ENCODE measurements around the gene UBE2C.
"Not testable (repeated sequence)": the region's sequence is repeated elsewhere in the genome, so short reads cannot be mapped to it uniquely, and the experiment has no call there.

UBE2C gene

DNA sequence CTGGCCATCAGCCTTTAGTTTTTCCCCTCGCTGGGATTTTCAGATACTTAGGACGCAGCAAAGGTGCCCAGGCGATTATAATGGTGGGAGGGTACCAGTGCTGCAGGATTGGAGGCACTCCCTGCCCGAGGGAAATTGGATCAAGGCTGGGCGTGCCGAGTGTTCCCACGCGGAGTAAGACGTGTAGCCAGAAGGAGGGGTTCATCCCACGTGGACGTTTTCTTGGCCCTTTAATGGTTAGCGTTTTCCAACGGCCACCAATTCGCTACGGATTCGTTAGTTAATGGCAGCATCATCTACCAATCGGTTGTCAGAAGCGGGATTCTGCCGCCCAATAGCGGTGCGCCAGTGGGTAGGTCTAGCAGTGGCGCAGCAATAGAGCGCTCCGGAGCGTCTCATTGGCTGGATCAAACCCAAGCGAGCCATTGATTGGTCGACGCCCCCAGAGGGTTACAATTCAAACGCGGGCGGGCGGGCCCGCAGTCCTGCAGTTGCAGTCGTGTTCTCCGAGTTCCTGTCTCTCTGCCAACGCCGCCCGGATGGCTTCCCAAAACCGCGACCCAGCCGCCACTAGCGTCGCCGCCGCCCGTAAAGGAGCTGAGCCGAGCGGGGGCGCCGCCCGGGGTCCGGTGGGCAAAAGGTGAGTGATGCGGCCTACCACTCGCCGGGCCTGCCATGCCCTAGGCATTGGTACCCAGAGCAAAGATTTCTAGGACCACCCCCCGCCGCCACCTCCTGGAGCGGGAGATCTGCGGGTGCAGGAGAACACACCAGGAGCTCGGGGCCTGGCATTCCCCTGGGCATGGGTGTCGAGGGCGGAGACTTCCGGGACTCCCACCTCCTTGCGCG, at the start of gene UBE2C:
TSS of gene UBE2C (plus strand) at position 488 of the 849 bp plus-strand sequence. CDS start at position 540, 52 bp downstream.
- peak; percentile 89 for DNase-seq

DNA sequence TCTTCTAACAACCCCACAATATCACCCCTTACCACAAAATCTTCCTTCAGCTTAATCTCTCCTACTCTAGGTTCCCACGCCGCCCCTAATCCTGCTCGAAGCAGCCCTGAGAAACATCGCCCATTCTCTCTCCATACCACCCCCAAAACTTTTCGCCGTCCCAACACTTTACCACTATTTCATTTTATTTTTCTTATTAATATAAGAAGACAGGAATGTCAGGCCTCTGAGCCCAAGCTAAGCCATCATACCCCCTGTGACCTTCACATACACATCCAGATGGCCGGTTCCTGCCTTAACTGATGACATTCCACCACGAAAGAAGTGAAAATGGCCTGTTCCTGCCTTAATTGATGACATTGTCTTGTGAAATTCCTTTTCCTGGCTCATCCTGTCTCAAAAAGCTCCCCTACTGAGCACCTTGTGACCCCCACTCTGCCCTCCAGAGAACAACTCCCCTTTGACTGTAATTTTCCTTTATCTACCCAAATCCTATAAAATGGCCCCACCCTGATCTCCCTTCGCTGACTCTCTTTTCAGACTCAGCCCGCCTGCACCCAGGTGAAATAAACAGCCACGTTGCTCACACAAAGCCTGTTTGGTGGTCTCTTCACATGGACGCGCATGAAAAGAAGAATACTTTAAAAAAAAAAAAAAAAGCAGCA, 47.7 kb upstream of the UBE2C start:
- not testable (repeated sequence) for DNase-seq

- no peak for DNase-seq
Observed at GRCh38 chr20:45765307-45765875, 47.1 kb upstream of the UBE2C start.

GRCh38 chr20:45765980-45766379, 46.5 kb upstream of the UBE2C start:
- no peak for DNase-seq

DNA sequence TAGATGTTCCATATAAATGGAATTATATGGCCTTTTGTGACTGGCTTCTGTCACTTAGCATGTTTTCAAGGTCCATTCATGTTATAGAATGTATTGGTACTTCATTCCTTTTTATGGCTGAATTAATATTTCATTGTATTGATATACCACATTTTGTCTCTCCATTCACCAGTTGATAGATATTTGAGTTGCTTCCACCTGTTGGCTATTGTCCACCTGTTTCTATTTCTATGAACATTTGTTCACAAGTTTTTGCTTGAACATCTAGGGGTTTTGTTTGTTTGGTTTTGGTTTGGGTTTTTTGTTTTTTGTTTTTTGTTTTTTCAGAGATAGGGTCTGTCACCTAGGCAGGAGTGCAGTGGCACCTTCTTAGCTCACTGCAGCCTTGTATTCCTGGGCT, 44.0 kb upstream of the UBE2C start:
- no peak for DNase-seq

GRCh38 chr20:45771182-45771759, 41.2 kb upstream of the UBE2C start:
- DNase-seq, result peak; percentile 77

DNA sequence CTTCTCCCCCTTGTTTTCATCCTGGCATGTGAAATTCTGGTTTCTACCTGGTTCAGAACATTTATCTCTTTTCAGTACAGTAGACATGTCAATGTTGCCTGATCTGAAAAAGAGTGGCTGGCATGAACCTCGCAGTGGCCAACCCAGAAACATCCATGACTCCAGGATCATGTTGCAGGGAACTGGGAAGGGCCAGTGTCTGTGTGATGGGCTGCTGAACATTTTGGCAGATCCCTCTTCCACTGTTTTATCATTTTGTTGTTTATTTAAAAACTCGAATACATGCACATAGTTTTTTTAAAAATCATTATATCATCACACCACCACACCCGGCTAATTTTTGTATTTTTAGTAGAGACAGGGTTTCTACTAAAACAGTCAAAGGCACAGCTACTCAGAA, 39.8 kb upstream of the UBE2C start:
- no peak for DNase-seq

DNA sequence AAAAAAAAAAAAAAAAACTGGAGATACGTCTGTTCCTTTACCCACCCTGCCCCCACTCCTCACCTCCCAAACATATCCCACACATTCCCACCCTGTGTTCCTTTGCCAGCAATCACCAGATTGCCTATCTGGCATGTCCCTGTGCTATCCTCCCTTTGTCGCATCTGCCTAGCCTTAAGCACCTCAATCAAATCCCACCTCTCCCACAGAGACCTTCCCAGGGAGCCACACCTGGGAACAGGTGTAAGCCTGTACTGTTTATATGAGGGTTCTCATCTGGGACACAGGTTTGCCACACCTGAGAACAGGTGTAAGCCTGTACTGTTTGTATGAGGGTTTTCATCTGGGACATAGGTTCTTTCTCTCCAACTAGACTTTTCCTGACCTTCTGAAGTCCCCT, 37.5 kb upstream of the UBE2C start:
- DNase-seq, result no peak

- DNase-seq, result no peak
Observed at GRCh38 chr20:45775411-45775810, 37.0 kb upstream of the UBE2C start.

DNA sequence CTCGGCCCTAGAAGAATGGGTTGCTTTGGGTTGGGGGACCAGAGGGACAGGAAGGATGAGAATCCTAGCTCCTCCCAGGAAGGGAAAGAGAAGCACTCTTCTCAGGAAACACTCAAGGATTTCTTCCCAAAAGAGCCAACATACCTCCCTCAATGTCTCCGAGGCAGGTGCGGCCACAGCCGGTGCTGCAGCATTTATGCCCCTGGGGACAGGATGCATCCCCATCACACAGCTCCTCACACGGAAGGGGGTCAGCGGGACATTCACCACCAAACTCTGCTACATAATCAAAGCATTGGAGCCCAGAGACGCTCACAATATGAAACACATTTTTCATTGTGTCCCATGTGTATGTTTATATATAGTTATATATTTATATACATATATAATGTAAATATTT, 35.5 kb upstream of the UBE2C start:
- DNase-seq, result no peak

- DNase-seq, result no peak
Observed at GRCh38 chr20:45779011-45779915, 33.2 kb upstream of the UBE2C start.

DNA sequence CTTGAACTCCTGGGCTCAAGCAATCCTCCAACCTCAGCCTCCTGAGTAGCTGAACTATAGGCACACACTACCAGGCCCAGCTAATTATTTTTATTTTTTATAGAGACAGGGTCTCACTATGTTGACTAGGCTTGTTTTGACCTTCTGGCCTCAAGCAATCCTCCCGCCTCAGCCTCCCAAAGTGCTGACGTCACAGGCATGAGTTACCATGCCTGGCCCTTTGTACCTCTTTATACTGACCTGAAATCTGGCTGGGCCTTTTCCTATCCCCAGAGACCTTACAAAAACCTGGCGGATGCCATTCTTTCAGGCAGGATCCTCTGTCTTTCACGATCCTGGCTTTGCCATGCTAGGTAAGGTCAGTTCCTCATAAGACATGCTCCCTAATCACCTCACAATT, 32.3 kb upstream of the UBE2C start:
- no peak for DNase-seq

- no peak for DNase-seq
Observed at GRCh38 chr20:45781391-45781931, 31.0 kb upstream of the UBE2C start.

DNA sequence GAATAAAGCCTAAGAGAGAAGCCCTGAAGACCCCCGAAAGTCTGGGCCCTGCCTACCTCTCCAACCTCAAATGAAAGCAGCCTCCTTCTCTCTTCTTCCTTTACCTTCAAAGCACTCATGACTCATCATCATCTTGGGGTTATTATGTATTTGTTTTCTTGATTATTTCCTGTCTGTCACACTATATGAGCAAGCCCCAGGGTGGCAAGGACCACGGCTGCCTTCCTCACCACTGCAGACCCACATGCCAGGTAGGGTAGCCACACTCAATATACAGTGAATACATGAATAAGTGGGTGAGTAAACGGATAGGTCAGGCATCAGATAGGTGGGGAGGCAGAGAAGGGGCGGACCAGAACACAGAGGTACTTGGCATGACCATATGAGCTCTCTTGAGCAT, 29.6 kb upstream of the UBE2C start:
- no peak for DNase-seq

DNA sequence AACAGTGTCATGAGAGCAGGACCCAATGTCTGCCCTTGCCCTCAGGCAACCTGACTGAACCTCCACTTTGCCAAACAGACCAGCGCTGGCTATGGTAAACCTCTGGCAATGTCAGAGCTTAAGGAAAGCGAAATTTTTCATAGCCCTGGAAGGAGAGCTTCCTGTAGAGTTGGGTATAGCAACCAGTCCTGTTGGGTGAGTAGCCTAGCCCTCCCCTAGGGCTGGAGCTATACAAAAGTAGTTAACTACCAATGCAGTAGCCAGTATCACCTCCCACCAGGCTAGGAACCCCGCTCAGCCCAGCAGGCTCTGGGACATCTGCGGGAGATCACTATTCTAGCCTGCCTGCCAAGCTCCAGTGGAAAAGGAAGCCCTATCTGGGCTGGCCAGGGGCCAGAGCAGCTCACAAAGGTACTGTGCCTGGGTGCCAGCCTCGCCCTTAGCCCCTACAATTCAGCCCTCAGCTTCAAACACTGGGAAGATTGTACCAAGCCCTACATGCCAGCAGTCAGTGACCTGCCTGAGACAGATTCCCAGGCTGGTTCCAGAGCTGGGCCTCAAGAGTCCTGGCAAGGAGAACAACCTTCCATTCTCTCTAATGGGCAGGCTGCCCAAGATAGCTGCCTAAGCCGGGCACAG, 28.7 kb upstream of the UBE2C start:
- no peak for DNase-seq

- no peak for DNase-seq
Observed at GRCh38 chr20:45788351-45788750, 24.1 kb upstream of the UBE2C start.

GRCh38 chr20:45792317-45793118, 19.9 kb upstream of the UBE2C start:
- DNase-seq, result no peak

GRCh38 chr20:45796337-45797065, 15.9 kb upstream of the UBE2C start:
- DNase-seq, result no peak

- not testable (repeated sequence) for DNase-seq
Observed at GRCh38 chr20:45797510-45797909, 14.9 kb upstream of the UBE2C start.

DNA sequence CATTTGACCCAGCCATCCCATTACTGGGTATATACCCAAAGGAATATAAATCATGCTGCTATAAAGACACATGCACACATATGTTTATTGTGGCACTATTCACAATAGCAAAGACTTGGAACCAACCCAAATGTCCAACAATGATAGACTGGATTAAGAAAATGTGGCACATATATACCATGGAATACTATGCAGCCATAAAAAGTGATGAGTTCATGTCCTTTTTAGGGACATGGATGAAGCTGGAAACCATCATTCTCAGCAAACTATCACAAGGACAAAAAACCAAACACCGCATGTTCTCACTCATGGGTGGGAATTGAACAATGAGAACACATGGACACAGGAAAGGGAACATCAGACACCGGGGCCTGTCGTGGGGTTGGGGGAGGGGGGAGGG, 14.5 kb upstream of the UBE2C start:
- DNase-seq, result not testable (repeated sequence)
